Measurements from ENCODE around the gene TGFB1I1.
"Not testable (repeated sequence)": the region's sequence is repeated elsewhere in the genome, so short reads cannot be mapped to it uniquely, and the experiment has no call there.

The TGFB1I1 gene

DNA sequence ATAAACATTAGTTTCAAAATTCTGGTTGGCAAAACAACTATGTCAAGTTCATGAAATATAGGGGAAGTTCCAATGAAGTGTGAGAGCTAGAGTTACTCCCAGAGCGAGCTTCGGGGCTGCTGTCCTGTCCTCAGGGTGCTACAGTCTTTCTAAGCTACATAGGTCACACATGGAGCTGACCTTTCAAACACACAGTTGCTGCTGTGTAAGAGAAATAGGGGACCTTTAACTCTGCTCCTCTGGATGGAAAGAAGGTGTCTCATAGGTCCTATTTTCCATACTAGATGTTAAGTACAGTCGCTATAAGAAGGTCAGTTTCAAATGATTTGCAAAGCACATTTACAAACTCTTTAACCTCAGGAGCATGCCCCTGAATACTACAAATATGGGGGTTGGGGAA is 49.4 kb downstream of the TGFB1I1 start:
- POLR2A ChIA-PET (ENCODE audit: low non-redundant PET): no interaction called here
- CTCF ChIA-PET: no interaction called here
- no peak for DNase-seq (ENCODE audit: low spot score)
- TF ChIP-seq, protein P1, sequence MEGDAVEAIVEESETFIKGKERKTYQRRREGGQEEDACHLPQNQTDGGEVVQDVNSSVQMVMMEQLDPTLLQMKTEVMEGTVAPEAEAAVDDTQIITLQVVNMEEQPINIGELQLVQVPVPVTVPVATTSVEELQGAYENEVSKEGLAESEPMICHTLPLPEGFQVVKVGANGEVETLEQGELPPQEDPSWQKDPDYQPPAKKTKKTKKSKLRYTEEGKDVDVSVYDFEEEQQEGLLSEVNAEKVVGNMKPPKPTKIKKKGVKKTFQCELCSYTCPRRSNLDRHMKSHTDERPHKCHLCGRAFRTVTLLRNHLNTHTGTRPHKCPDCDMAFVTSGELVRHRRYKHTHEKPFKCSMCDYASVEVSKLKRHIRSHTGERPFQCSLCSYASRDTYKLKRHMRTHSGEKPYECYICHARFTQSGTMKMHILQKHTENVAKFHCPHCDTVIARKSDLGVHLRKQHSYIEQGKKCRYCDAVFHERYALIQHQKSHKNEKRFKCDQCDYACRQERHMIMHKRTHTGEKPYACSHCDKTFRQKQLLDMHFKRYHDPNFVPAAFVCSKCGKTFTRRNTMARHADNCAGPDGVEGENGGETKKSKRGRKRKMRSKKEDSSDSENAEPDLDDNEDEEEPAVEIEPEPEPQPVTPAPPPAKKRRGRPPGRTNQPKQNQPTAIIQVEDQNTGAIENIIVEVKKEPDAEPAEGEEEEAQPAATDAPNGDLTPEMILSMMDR (conservative IDR thresholded peaks at IDR 0.05; ENCODE audit: low read depth): no peak
- no peak overlapping the region for H3K27ac ChIP-seq

DNA sequence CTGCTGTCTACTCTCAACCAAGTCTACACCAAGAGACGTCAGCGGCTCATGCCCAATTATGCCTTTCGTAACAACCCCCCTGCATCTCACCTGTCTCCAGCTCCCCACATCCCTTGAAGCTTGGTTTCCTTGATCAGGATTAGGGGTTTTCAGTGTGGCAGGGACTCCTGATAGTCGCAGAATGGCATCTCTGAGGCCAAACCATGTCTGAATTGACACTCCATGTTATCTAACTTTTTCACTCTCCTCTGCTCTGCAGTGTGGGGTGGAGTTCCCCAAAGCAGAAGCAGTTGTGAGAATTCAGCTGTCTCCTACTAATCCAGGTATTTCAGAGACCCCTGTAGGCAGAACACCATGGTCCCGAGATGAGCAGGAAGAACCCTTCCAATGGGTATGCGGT is 50.1 kb downstream of the TGFB1I1 start:
- DNase-seq (ENCODE audit: low spot score): no peak
- TF ChIP-seq, protein P1 (conservative IDR thresholded peaks at IDR 0.05; ENCODE audit: low read depth): no peak
- ChIA-PET CTCF (no interaction called here), POLR2A (ENCODE audit: low non-redundant PET) (no interaction called here)
- H3K27ac ChIP-seq: no peak overlapping the region

DNA sequence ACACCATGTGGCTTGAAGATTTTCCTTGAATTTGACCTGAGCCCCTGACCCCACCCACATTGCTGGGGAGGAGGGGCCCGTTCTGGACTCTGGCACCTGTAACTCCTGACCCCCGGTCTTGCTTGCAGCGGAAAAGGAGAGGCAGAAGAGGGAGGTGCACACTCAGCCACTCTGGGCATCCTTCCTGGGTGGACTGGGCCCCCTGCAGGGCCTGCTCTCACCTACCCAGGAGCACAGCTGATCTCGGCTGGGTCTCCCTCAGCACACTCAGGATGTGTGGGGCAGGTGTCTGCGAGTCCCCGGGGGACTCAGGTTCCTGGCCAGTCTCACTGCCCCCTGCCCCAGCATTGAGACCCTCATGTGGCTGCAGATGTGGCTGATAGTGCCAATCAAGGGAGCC is 51.8 kb downstream of the TGFB1I1 start:
- POLR2A ChIA-PET (ENCODE audit: low non-redundant PET); H3K27ac ChIP-seq; DNase-seq (ENCODE audit: low spot score); CTCF ChIA-PET: not testable (repeated sequence)

DNA sequence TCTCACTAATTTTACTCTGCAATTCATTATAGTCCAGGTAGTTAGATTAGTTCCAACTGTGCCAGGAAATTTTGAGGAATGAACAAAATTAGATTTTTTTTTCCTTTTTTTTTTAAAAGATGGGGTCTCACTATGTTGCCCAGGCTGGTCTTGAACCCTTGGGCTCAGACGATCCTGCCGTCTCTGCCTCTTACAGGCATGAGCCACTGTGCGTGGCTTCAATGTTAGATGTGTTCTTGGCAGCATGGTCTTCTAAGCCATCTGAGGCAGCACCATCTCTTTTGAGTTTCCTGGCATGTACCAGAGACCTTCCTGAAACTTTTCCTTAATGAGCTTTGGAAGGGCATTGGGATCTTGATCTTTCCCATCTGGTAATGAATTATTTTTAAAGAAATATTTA is 53.2 kb downstream of the TGFB1I1 start:
- ChIA-PET POLR2A (ENCODE audit: low non-redundant PET) (no interaction called here), CTCF (no interaction called here)
- DNase-seq (ENCODE audit: low spot score): no peak
- TF ChIP-seq, protein P1 (conservative IDR thresholded peaks at IDR 0.05; ENCODE audit: low read depth): no peak
- H3K27ac ChIP-seq: no peak overlapping the region
